HG03457 (cell line): Measurements from ENCODE around the gene CAPZB.
"Not testable (repeated sequence)": the region's sequence is repeated elsewhere in the genome, so short reads cannot be mapped to it uniquely, and the experiment has no call there.

Experiments used
- ATAC-seq: cut with Tn5 transposase; IDR thresholded peaks from one replicate; pipeline ENCODE4 v1.9.1; 2021; ENCODE audit warnings: moderate number of reproducible peaks; ENCODE audit not compliant: unreplicated experiment

The CAPZB gene

GRCh38 chr1:19499887-19500286, 14.5 kb upstream of the CAPZB start:
- not testable (repeated sequence) for ATAC-seq

GRCh38 chr1:19497443-19497842, 12.1 kb upstream of the CAPZB start:
- not testable (repeated sequence) for ATAC-seq

- no peak for ATAC-seq
Observed at GRCh38 chr1:19496527-19496874, 11.2 kb upstream of the CAPZB start.

- no peak for ATAC-seq
Observed at GRCh38 chr1:19495799-19496526, 10.6 kb upstream of the CAPZB start.

- ATAC-seq: no peak
Observed at GRCh38 chr1:19495000-19495656, 9.8 kb upstream of the CAPZB start.

- no peak for ATAC-seq
Observed at GRCh38 chr1:19493547-19493946, 8.2 kb upstream of the CAPZB start.

- ATAC-seq: no peak
Observed at GRCh38 chr1:19489996-19490395, 4.7 kb upstream of the CAPZB start.

GRCh38 chr1:19488136-19488535, 2.8 kb upstream of the CAPZB start:
- no peak for ATAC-seq

GRCh38 chr1:19484798-19485361, 459 bp downstream of the CAPZB start:
- ATAC-seq: peak; percentile 8

- ATAC-seq: no peak
Observed at GRCh38 chr1:19484338-19484797, 971 bp downstream of the CAPZB start.

- no peak for ATAC-seq
Observed at GRCh38 chr1:19483691-19484090, 1.6 kb downstream of the CAPZB start.

GRCh38 chr1:19483261-19483660, 2.1 kb downstream of the CAPZB start:
- no peak for ATAC-seq

- no peak for ATAC-seq
Observed at GRCh38 chr1:19481826-19482398, 3.4 kb downstream of the CAPZB start.

- ATAC-seq: no peak
Observed at GRCh38 chr1:19480282-19480681, 5.1 kb downstream of the CAPZB start.

GRCh38 chr1:19479351-19480120, 5.8 kb downstream of the CAPZB start:
- no peak for ATAC-seq

- ATAC-seq: no peak
Observed at GRCh38 chr1:19478322-19478721, 7.0 kb downstream of the CAPZB start.

- ATAC-seq: no peak
Observed at GRCh38 chr1:19477284-19478249, 7.8 kb downstream of the CAPZB start.

GRCh38 chr1:19476450-19477190, 8.7 kb downstream of the CAPZB start:
- ATAC-seq: no peak

- ATAC-seq: no peak
Observed at GRCh38 chr1:19475296-19475695, 10.0 kb downstream of the CAPZB start.
